ENCODE data around the gene DNAL1. TPM values are rescaled to one million over a fixed set of nuclear protein-coding genes. Genes with fewer than 3 reads are reported as not detected.

DNAL1 gene
- total RNA-seq, 1 donor from 2014 or later, result 18.1 TPM

GRCh38 chr14:73725116-73726024 is 80.6 kb downstream of the DNAL1 start:
- peak overlapping the region; percentile 45 for H3K4me3 Mint-ChIP-seq
- no peak for TF ChIP-seq CTCF (conservative IDR thresholded peaks at IDR 0.05)

DNA sequence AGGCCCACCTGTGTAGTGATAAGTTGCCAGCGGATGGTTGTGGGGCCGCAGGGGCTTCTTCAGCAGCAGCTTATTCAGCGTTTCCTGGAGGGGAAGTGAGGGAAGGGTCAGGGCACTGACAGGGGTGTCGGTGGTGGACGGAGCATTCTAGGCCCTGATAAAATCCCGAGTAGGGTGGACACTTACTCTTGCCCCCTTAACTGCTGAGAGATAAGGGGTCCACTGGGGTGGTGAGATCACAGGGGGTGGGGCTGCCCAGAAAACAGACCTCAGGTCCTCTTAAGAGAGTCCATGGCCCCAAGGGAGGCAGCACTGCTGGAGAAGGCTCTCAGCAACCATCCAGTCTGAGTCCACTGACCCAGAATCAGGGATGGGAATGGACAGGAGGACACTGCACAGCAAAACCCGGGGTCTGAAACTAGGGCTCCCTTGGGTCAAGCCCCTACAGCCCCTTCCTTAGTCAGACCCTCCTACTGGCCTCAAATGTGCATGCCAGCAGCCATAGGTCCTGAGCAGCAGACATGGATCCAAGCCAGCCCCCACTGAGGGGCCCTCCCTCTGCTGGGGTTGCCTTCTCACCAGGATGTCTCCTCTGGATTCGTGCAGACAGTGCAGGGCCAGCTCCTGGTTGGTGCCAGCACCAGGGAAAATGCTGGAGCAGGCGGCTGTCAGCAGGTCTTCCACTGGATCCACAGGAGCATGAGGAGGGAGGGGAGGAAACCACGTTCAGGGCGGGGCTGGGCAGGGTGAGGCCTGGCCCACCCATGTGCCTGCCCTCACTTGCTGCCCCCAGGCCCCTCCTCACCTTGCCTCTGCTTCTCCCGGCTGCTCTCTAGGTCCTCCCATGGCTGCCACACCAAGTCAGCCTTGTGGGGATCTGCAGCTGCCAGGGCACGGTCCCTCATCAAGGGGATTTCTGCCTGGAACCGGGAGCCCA is 81.5 kb downstream of the DNAL1 start:
- H3K36me3 Mint-ChIP-seq (ENCODE audit: low read depth), result peaks cover 14% of the 10 kb centered on the region
- DNase-seq (ENCODE audit: low read depth, low spot score), result no peak
- no peaks in the 10 kb centered on the region for H3K9me3 Mint-ChIP-seq
- H3K4me1 Mint-ChIP-seq, result peaks cover 30% of the 10 kb centered on the region
- H3K27ac Mint-ChIP-seq (ENCODE audit: unreplicated experiment), result no peak overlapping the region
- H3K4me3 Mint-ChIP-seq, result no peak overlapping the region
- no peak for TF ChIP-seq CTCF (conservative IDR thresholded peaks at IDR 0.05)
- no peaks in the 10 kb centered on the region for H3K27me3 Mint-ChIP-seq (ENCODE audit: low read depth)

More at GRCh38 chr14:73725116-73726024, 80.6 kb downstream of the DNAL1 start:
- Mint-ChIP-seq H3K27ac (ENCODE audit: unreplicated experiment) (peak overlapping the region; percentile 91), H3K9me3 (no peaks in the 10 kb centered on the region), H3K4me1 (peaks cover 38% of the 10 kb centered on the region), H3K27me3 (ENCODE audit: low read depth) (no peaks in the 10 kb centered on the region), H3K36me3 (ENCODE audit: low read depth) (peaks cover 15% of the 10 kb centered on the region)
- DNase-seq (ENCODE audit: low read depth, low spot score), result no peak

DNA sequence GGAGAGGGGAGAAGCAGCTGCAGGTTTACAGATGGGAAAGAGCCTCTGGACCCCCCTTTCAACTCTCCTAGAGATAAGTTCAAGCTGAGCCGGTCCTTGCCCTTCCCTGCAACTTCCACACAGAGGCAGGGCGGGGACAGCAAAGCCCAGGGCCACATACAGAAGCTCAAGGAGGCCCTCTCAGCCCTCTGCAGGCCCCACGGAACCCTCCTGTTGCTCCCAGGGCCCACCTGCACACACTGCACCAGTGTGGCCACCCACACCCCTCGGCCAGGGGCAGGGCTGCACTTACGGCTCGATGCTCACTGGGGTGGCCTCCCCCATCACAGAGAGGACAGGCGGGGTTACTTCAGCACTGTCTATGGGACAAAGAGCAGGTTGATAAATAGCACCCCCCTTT is 82.4 kb downstream of the DNAL1 start:
- no peak for TF ChIP-seq CTCF (conservative IDR thresholded peaks at IDR 0.05)
- H3K36me3 Mint-ChIP-seq (ENCODE audit: low read depth), result peaks cover 12% of the 10 kb centered on the region
- H3K27ac Mint-ChIP-seq (ENCODE audit: unreplicated experiment), result no peak overlapping the region
- no peaks in the 10 kb centered on the region for H3K27me3 Mint-ChIP-seq (ENCODE audit: low read depth)
- peaks cover 29% of the 10 kb centered on the region for H3K4me1 Mint-ChIP-seq
- no peak overlapping the region for H3K4me3 Mint-ChIP-seq
- no peaks in the 10 kb centered on the region for H3K9me3 Mint-ChIP-seq
- DNase-seq (ENCODE audit: low read depth, low spot score), result no peak

DNA sequence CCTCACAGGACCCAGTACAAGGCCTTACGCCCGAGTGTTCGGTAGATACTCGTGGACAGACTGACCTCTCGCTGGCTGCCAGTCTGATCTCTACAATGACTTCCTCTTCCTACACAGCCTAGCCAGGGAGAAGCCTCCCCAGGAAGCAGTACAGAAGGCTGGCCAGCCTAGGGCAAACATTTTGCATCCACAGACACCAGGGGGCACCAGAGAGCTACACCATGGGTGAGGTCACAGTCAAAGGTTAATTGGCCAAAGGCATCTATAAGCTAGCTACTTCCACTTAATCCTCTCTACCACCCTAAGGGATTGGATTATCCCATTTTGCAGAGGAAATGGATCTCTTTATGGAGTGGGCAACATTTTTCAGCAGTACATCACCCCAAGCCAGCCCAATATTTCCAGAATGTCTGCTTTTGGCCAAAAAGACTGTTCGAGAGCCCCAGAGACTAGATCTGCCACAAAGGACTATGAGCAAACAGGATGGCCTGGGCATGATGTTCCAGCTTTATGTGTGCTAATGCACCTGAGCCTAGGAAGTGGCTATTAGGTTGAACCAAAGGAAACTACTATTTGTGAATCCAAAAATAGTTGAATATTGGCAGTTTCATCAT is 84.0 kb downstream of the DNAL1 start:
- DNase-seq (ENCODE audit: low read depth, low spot score), result peak; percentile 94
- Mint-ChIP-seq H3K27me3 (ENCODE audit: low read depth) (no peaks in the 10 kb centered on the region), H3K9me3 (no peaks in the 10 kb centered on the region), H3K36me3 (ENCODE audit: low read depth) (peaks cover 8% of the 10 kb centered on the region), H3K4me1 (peaks cover 22% of the 10 kb centered on the region), H3K4me3 (peak overlapping the region; percentile 28), H3K27ac (ENCODE audit: unreplicated experiment) (peak overlapping the region; percentile 86)
- TF ChIP-seq CTCF (conservative IDR thresholded peaks at IDR 0.05), result peak; percentile 98
